ENCODE measurements around the gene LARGE1. TPM values are rescaled to one million over a fixed set of nuclear protein-coding genes. Genes with fewer than 3 reads are reported as not detected.

LARGE1 gene
- total and polyA plus RNA-seq, 2 of the 13 experiments (the other 11 are each of a cell fraction or from before 2014, with no cell fraction given), result 8.4 to 11.0 TPM

- TF ChIP-seq HDAC2 (CRISPR knock-in tag; IDR thresholded peaks at IDR 0.05) (peak; percentile 51; the same call in 1 of the 2 replicates), REL (CRISPR knock-in tag; conservative IDR thresholded peaks at IDR 0.05) (no peak), CEBPZ (IDR thresholded peaks at IDR 0.05; ENCODE audit: low read length) (no peak), PRDM4 (CRISPR knock-in tag; IDR thresholded peaks at IDR 0.05; ENCODE audit: borderline replicate concordance) (no peak), MXD3 (CRISPR knock-in tag; IDR thresholded peaks at IDR 0.05) (no peak), RARG (CRISPR knock-in tag; IDR thresholded peaks at IDR 0.05; ENCODE audit: low read depth) (no peak), MLLT10 (CRISPR knock-in tag; IDR thresholded peaks at IDR 0.05) (no peak), KLF16 (CRISPR knock-in tag; IDR thresholded peaks at IDR 0.05) (0 out of 4 replicates have a peak, but pooled peaks of 1 of the 2 experiments have one; percentile 49), CCAR2 (optimal IDR thresholded peaks at IDR 0.05; ENCODE audit: low read depth, low read length) (no peak), ATAD3A (CRISPR knock-in tag; IDR thresholded peaks at IDR 0.05) (no peak), HNRNPL (IDR thresholded peaks at IDR 0.05; ENCODE audit: low read depth, low read length) (0 out of 2 replicates have a peak, but pooled peaks have one; percentile 44), ZEB1 (IDR thresholded peaks at IDR 0.05; ENCODE audit: insufficient replicate concordance, low read depth) (no peak), NR2F2 (IDR thresholded peaks at IDR 0.05; ENCODE audit: borderline replicate concordance, low read depth) (no peak), SUZ12 (IDR thresholded peaks at IDR 0.05; ENCODE audit: low read depth, low read length) (no peak), XBP1 (CRISPR knock-in tag; IDR thresholded peaks at IDR 0.05) (no peak), MNT (IDR thresholded peaks at IDR 0.05) (no peak), ZNF709 (CRISPR knock-in tag; IDR thresholded peaks at IDR 0.05) (no peak), SNRNP70 (IDR thresholded peaks at IDR 0.05; ENCODE audit: low read depth, low read length) (no peak), ZNF367 (CRISPR knock-in tag; IDR thresholded peaks at IDR 0.05; ENCODE audit: borderline replicate concordance) (no peak)
These were observed 618.2 kb downstream of the LARGE1 start (continued) for GRCh38 chr22:33302049-33302545.
